Keratinocyte (primary cell): ENCODE results near the gene TNFRSF14. TPM values are rescaled to one million over a fixed set of nuclear protein-coding genes. Genes with fewer than 3 reads are reported as not detected.

Experiments used
- DNase-seq: peaks from one replicate; pipeline ENCODE4 v3.0.0-alpha.2; 2011; ENCODE audit warnings: low read depth, missing footprints, low spot score
- FAIRE-seq: peaks from 2 replicates; lab custom pipeline; 2011; peaks lifted over from hg19 to GRCh38; lab: Jason Lieb, UNC
- H2AFZ ChIP-seq: 2 replicates; pipeline ENCODE4 v1.6.0; 2012; ENCODE audit warnings: low read length, control low read depth, inconsistent platforms; ENCODE audit not compliant: control insufficient read depth
- H3K27ac ChIP-seq: 2 replicates; pipeline ENCODE4 v1.5.1; 2011; ENCODE audit warnings: low read length; ENCODE audit not compliant: control insufficient read depth, insufficient read depth
- H3K27me3 ChIP-seq: 3 replicates; pipeline ENCODE4 v1.6.0; 2011; ENCODE audit warnings: low read length; ENCODE audit not compliant: control insufficient read depth, insufficient read depth; ENCODE audit errors: extremely low read depth
- H3K36me3 ChIP-seq, 2 experiments: 2 replicates in 1 of 2; 3 replicates in 1 of 2; pipeline ENCODE4 v1.5.1; 2011; ENCODE audit warnings: low read length in 2 of 2, mild to moderate bottlenecking in 1 of 2; ENCODE audit not compliant: control insufficient read depth in 2 of 2, insufficient read depth in 2 of 2; ENCODE audit errors: extremely low read depth in 1 of 2
- H3K4me1 ChIP-seq: 3 replicates; pipeline ENCODE4 v1.5.1; 2011; ENCODE audit warnings: low read length; ENCODE audit not compliant: control insufficient read depth, insufficient read depth; ENCODE audit errors: extremely low read depth
- H3K4me2 ChIP-seq: 3 replicates; pipeline ENCODE4 v1.6.0; 2011; ENCODE audit warnings: low read depth, low read length; ENCODE audit not compliant: control insufficient read depth, insufficient read depth; ENCODE audit errors: extremely low read depth
- H3K4me3 ChIP-seq, 3 experiments: fragments of 200-600 bp in 1 of 3; sonication (generic) in 1 of 3; 2 replicates in 2 of 3; 3 replicates in 1 of 3; pipeline ENCODE4 v1.5.1; 2011 to 2016; ENCODE audit warnings: low read length in 3 of 3, mild to moderate bottlenecking in 3 of 3, control low read depth in 2 of 3, inconsistent platforms in 1 of 3, low read depth in 1 of 3, mixed read lengths in 1 of 3, mixed run types in 1 of 3, moderate library complexity in 1 of 3; ENCODE audit not compliant: control insufficient read depth in 2 of 3, insufficient read depth in 2 of 3; ENCODE audit errors: extremely low read depth in 1 of 3
- H3K79me2 ChIP-seq: 2 replicates; pipeline ENCODE4 v1.6.0; 2012; ENCODE audit warnings: low read length; ENCODE audit not compliant: control insufficient read depth, insufficient read depth
- H3K9ac ChIP-seq: 3 replicates; pipeline ENCODE4 v1.6.0; 2011; ENCODE audit warnings: low read length; ENCODE audit not compliant: control insufficient read depth, insufficient read depth; ENCODE audit errors: extremely low read depth
- H3K9me1 ChIP-seq: 3 replicates; pipeline ENCODE4 v1.6.0; 2011; ENCODE audit warnings: low read length; ENCODE audit not compliant: control insufficient read depth, insufficient read depth; ENCODE audit errors: extremely low read depth
- H3K9me3 ChIP-seq: 2 replicates; pipeline ENCODE4 v1.5.1; 2012; ENCODE audit warnings: low read depth, low read length; ENCODE audit not compliant: control insufficient read depth
- H4K20me1 ChIP-seq: 3 replicates; pipeline ENCODE4 v1.6.0; 2011; ENCODE audit warnings: low read length; ENCODE audit not compliant: control insufficient read depth, insufficient read depth; ENCODE audit errors: extremely low read depth
- CTCF ChIP-seq, 3 experiments: IDR thresholded peaks in 1 of 3; conservative IDR thresholded peaks in 1 of 3; optimal IDR thresholded peaks in 1 of 3; 2 replicates in 2 of 3; 3 replicates in 1 of 3; pipeline versions ENCODE3 to v1.5.1; 2011; ENCODE audit warnings: low read length in 3 of 3, mild to moderate bottlenecking in 3 of 3, moderate library complexity in 2 of 3, control low read depth in 1 of 3, inconsistent platforms in 1 of 3; ENCODE audit not compliant: insufficient read depth in 2 of 3; ENCODE audit errors: extremely low read depth in 1 of 3
- EZH2 ChIP-seq: IDR thresholded peaks from one replicate; pipeline ENCODE4 v1.6.1; 2012; ENCODE audit warnings: inconsistent platforms, mild to moderate bottlenecking, low read length, moderate library complexity
- dilution Hi-C: fragments of 300-500 bp; cut with MboI; formaldehyde crosslinking; loops from one replicate; pipeline ENCODE4 v1.7.0; 2020; ENCODE audit warnings: low sequenced_read_pairs; ENCODE audit not compliant: extremely low pct_ligation_motif_present
- polyA plus RNA-seq, 5 experiments: library from polyadenylated mRNA; depleted of rRNA in 3 of 5; stranded (reverse) in 3 of 5; stranded (forward) in 1 of 5; unstranded in 1 of 5; fragments of >200 nt; gene quantifications; 1 replicate in 1 of 5; 2 replicates in 3 of 5; 3 replicates in 1 of 5; pipeline versions ENCODE4 v1.2.1 to v1.2.3, GENCODE V29; 2011 to 2012; ENCODE audit warnings: missing spikeins in 2 of 5, low read depth in 1 of 5, low replicate concordance in 1 of 5

The TNFRSF14 gene
- polyA plus RNA-seq, 1 donor (not counting 4 experiments of a cell fraction or from before 2014, with no cell fraction given) = 5.2 TPM

- Histone ChIP-seq H2AFZ (no peak overlapping the region), H3K36me3 (no peaks in the 10 kb centered on the region), H3K4me3 (no peak overlapping the region), H3K27ac (no peak overlapping the region), H3K9me1 (no peaks in the 10 kb centered on the region), H3K9ac (no peak overlapping the region), H3K27me3 (no peaks in the 10 kb centered on the region), H3K4me1 (no peaks in the 10 kb centered on the region), H3K79me2 (no peaks in the 10 kb centered on the region), H3K9me3 (no peaks in the 10 kb centered on the region), H4K20me1 (no peaks in the 10 kb centered on the region), H3K4me2 (no peak overlapping the region)
- dilution Hi-C loops = no loop called here
- TF ChIP-seq CTCF (optimal IDR thresholded peaks at IDR 0.05 in 1 of 3, IDR thresholded peaks at IDR 0.05 in 1 of 3, conservative IDR thresholded peaks at IDR 0.05 in 1 of 3; ENCODE audit: extremely low read depth in 1 of 3, insufficient read depth in 2 of 3, low read length in 3 of 3) (no peak), EZH2 (no peak)
- no peak for FAIRE-seq
- no peak for DNase-seq
These were observed 46.8 kb downstream of the TNFRSF14 start for GRCh38 chr1:2602866-2603520.

GRCh38 chr1:2603521-2604155 lies 47.5 kb downstream of the TNFRSF14 start:
- no peak overlapping the region for H3K4me2 ChIP-seq
- H3K4me3 ChIP-seq = no peak overlapping the region
- no peak overlapping the region for H2AFZ ChIP-seq
- H3K4me1 ChIP-seq = no peaks in the 10 kb centered on the region
- H3K36me3 ChIP-seq = no peaks in the 10 kb centered on the region
- H4K20me1 ChIP-seq = no peaks in the 10 kb centered on the region
- H3K27ac ChIP-seq = no peak overlapping the region
- dilution Hi-C loops = no loop called here
- no peaks in the 10 kb centered on the region for H3K9me3 ChIP-seq
- no peaks in the 10 kb centered on the region for H3K79me2 ChIP-seq
- H3K9ac ChIP-seq = no peak overlapping the region
- TF ChIP-seq EZH2 = no peak
- no peaks in the 10 kb centered on the region for H3K9me1 ChIP-seq
- DNase-seq (no peak), FAIRE-seq (no peak)
- no peaks in the 10 kb centered on the region for H3K27me3 ChIP-seq
